Measurements from ENCODE around the gene LACTB.
"Not testable (repeated sequence)": the region's sequence is repeated elsewhere in the genome, so short reads cannot be mapped to it uniquely, and the experiment has no call there.

Gene LACTB

GRCh38 chr15:63090887-63091286 lies 30.8 kb upstream of the LACTB start:
- FAIRE-seq: no peak

GRCh38 chr15:63091679-63092446 lies 29.8 kb upstream of the LACTB start:
- no peak for FAIRE-seq

- peak; percentile 69 for FAIRE-seq
These were observed 28.0 kb upstream of the LACTB start for GRCh38 chr15:63093486-63094205.

- FAIRE-seq: peak; percentile 15
These were observed 27.1 kb upstream of the LACTB start for GRCh38 chr15:63094495-63094931.

GRCh38 chr15:63096178-63096577 lies 25.5 kb upstream of the LACTB start:
- FAIRE-seq: no peak

GRCh38 chr15:63098901-63099300 lies 22.8 kb upstream of the LACTB start:
- not testable (repeated sequence) for FAIRE-seq

- FAIRE-seq: not testable (repeated sequence)
These were observed 22.1 kb upstream of the LACTB start for GRCh38 chr15:63099581-63099980.

- no peak for FAIRE-seq
These were observed 18.2 kb upstream of the LACTB start for GRCh38 chr15:63103416-63103815.

GRCh38 chr15:63104727-63105126 lies 16.9 kb upstream of the LACTB start:
- FAIRE-seq: no peak

GRCh38 chr15:63105354-63105753 lies 16.3 kb upstream of the LACTB start:
- FAIRE-seq: not testable (repeated sequence)

- FAIRE-seq: no peak
These were observed 13.6 kb upstream of the LACTB start for GRCh38 chr15:63107895-63108546.

- FAIRE-seq: no peak
These were observed 12.2 kb upstream of the LACTB start for GRCh38 chr15:63109498-63109897.

- no peak for FAIRE-seq
These were observed 11.7 kb upstream of the LACTB start for GRCh38 chr15:63109920-63110319.

- FAIRE-seq: no peak
These were observed 11.1 kb upstream of the LACTB start for GRCh38 chr15:63110428-63111026.

- no peak for FAIRE-seq
These were observed 10.2 kb upstream of the LACTB start for GRCh38 chr15:63111481-63111880.

- FAIRE-seq: no peak
These were observed 8.8 kb upstream of the LACTB start for GRCh38 chr15:63112871-63113270.

- FAIRE-seq: no peak
These were observed 7.2 kb upstream of the LACTB start for GRCh38 chr15:63114465-63114864.

- FAIRE-seq: no peak
These were observed 2.8 kb upstream of the LACTB start for GRCh38 chr15:63118854-63119253.

GRCh38 chr15:63122002-63122875 lies 578 bp downstream of the LACTB start:
- no peak for FAIRE-seq

- no peak for FAIRE-seq
These were observed 2.8 kb downstream of the LACTB start for GRCh38 chr15:63124506-63124905.

GRCh38 chr15:63126726-63127125 lies 5.1 kb downstream of the LACTB start:
- FAIRE-seq: peak; percentile 69

GRCh38 chr15:63133786-63134185 lies 12.1 kb downstream of the LACTB start:
- peak; percentile 83 for FAIRE-seq
